Inflammatory macrophage treated with lipopolysaccharide for 4 hours (primary cell): ENCODE data around the gene KIF16B.
A peak's percentile ranks its signal among the peaks of the same experiment; 100 is the strongest.

ENCODE experiments used
- DNase-seq: peaks from one replicate; pipeline ENCODE4 v3.0.0-alpha.2; 2020

Gene KIF16B

GRCh38 chr20:16424780-16425179 is 148.5 kb downstream of the KIF16B start:
- DNase-seq, result no peak

- DNase-seq, result no peak
Measured at GRCh38 chr20:16423311-16424212, 149.7 kb downstream of the KIF16B start.

- DNase-seq, result no peak
Measured at GRCh38 chr20:16419138-16419715, 154.0 kb downstream of the KIF16B start.

- no peak for DNase-seq
Measured at GRCh38 chr20:16418616-16419015, 154.6 kb downstream of the KIF16B start.

GRCh38 chr20:16417001-16417400 is 156.2 kb downstream of the KIF16B start:
- no peak for DNase-seq

- DNase-seq, result peak; percentile 21
Measured at GRCh38 chr20:16415071-16416053, 157.9 kb downstream of the KIF16B start.

GRCh38 chr20:16412906-16413305 is 160.3 kb downstream of the KIF16B start:
- no peak for DNase-seq

GRCh38 chr20:16411361-16411760 is 161.9 kb downstream of the KIF16B start:
- DNase-seq, result no peak

- DNase-seq, result no peak
Measured at GRCh38 chr20:16410626-16411025, 162.6 kb downstream of the KIF16B start.

GRCh38 chr20:16408981-16409380 is 164.3 kb downstream of the KIF16B start:
- no peak for DNase-seq

GRCh38 chr20:16407251-16408067 is 165.8 kb downstream of the KIF16B start:
- no peak for DNase-seq

GRCh38 chr20:16405254-16405653 is 168.0 kb downstream of the KIF16B start:
- no peak for DNase-seq

GRCh38 chr20:16404640-16405039 is 168.6 kb downstream of the KIF16B start:
- DNase-seq, result no peak

GRCh38 chr20:16404171-16404570 is 169.1 kb downstream of the KIF16B start:
- no peak for DNase-seq

- DNase-seq, result no peak
Measured at GRCh38 chr20:16400234-16400633, 173.0 kb downstream of the KIF16B start.

GRCh38 chr20:16399801-16400200 is 173.4 kb downstream of the KIF16B start:
- DNase-seq, result no peak

GRCh38 chr20:16397086-16397485 is 176.2 kb downstream of the KIF16B start:
- DNase-seq, result no peak

- DNase-seq, result no peak
Measured at GRCh38 chr20:16395366-16395765, 177.9 kb downstream of the KIF16B start.

- DNase-seq, result no peak
Measured at GRCh38 chr20:16394784-16395183, 178.5 kb downstream of the KIF16B start.

GRCh38 chr20:16393836-16394235 is 179.4 kb downstream of the KIF16B start:
- no peak for DNase-seq

- no peak for DNase-seq
Measured at GRCh38 chr20:16393297-16393696, 180.0 kb downstream of the KIF16B start.

GRCh38 chr20:16392346-16392745 is 180.9 kb downstream of the KIF16B start:
- DNase-seq, result no peak
